HG02970 (cell line): ENCODE results near the gene TRMT44.

Experiments
- ATAC-seq: cut with Tn5 transposase; IDR thresholded peaks from one replicate; pipeline ENCODE4 v1.9.1; 2021; ENCODE audit warnings: mild to moderate bottlenecking, moderate library complexity, moderate number of reproducible peaks; ENCODE audit not compliant: unreplicated experiment, low FRiP score

Gene TRMT44

GRCh38 chr4:8440492-8441311 lies at the start of gene TRMT44, which contains the start of gene ACOX3:
TRMT44 (plus strand) TSS chr4:8440777; CDS start chr4:8440823, 46 bp downstream.
ACOX3 (minus strand) TSS chr4:8440723; CDS start chr4:8416521, 24,202 bp downstream.
- peak; percentile 94 for ATAC-seq

- no peak for ATAC-seq
Observed at GRCh38 chr4:8391071-8391470, 49.5 kb upstream of the TRMT44 start.

- ATAC-seq, result peak; percentile 47
Observed at GRCh38 chr4:8391972-8392371, 48.6 kb upstream of the TRMT44 start.

- no peak for ATAC-seq
Observed at GRCh38 chr4:8392591-8393190, 47.9 kb upstream of the TRMT44 start.

- no peak for ATAC-seq
Observed at GRCh38 chr4:8393593-8394038, 47.0 kb upstream of the TRMT44 start.

GRCh38 chr4:8394061-8394519 lies 46.5 kb upstream of the TRMT44 start:
- no peak for ATAC-seq

- no peak for ATAC-seq
Observed at GRCh38 chr4:8394806-8395205, 45.8 kb upstream of the TRMT44 start.

GRCh38 chr4:8395504-8396296 lies 44.9 kb upstream of the TRMT44 start:
- no peak for ATAC-seq

GRCh38 chr4:8396762-8397406 lies 43.7 kb upstream of the TRMT44 start:
- no peak for ATAC-seq

GRCh38 chr4:8398347-8398746 lies 42.2 kb upstream of the TRMT44 start:
- ATAC-seq, result no peak

- no peak for ATAC-seq
Observed at GRCh38 chr4:8399298-8399697, 41.3 kb upstream of the TRMT44 start.

- no peak for ATAC-seq
Observed at GRCh38 chr4:8400632-8401325, 39.8 kb upstream of the TRMT44 start.

- no peak for ATAC-seq
Observed at GRCh38 chr4:8401665-8402064, 38.9 kb upstream of the TRMT44 start.

- ATAC-seq, result no peak
Observed at GRCh38 chr4:8402181-8402597, 38.4 kb upstream of the TRMT44 start.

- no peak for ATAC-seq
Observed at GRCh38 chr4:8402640-8403039, 37.9 kb upstream of the TRMT44 start.

GRCh38 chr4:8403173-8403753 lies 37.3 kb upstream of the TRMT44 start:
- no peak for ATAC-seq

- ATAC-seq, result no peak
Observed at GRCh38 chr4:8403976-8404375, 36.6 kb upstream of the TRMT44 start.

GRCh38 chr4:8404791-8405515 lies 35.6 kb upstream of the TRMT44 start:
- no peak for ATAC-seq

GRCh38 chr4:8405516-8405875 lies 35.1 kb upstream of the TRMT44 start:
- no peak for ATAC-seq
